ENCODE results near the gene IL17B. TPM values are rescaled to one million over a fixed set of nuclear protein-coding genes. Genes with fewer than 3 reads are reported as not detected.

Gene IL17B
- total RNA-seq, 1 experiment from 2014 or later: not detected

DNA sequence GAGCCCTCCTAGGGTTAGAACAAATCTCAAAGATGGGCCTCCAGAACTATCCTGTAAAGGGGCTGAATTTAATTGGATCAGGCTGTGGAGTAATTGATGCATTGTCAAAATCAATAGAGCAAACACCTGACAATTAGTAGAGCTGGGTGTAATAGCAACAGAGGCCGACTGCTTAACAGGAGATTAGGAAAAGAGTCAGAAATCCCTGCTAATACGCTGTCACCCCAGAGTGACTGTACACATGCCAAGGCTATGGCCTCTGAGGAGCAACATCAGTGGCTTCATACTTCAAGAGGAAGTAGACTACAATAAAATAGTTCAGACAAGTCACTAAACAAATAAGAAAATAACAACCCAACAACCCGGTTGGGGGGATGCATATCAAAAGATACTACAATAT lies 52.5 kb downstream of the IL17B start:
- no peaks in the 10 kb centered on the region for H3K9me3 ChIP-seq (ENCODE audit: control insufficient read depth, low read depth, low read length)
- no peak overlapping the region for H3K23ac ChIP-seq (ENCODE audit: insufficient read length, low read depth, low read length)
- no peak overlapping the region for H4K5ac ChIP-seq (ENCODE audit: insufficient read length, low read depth, low read length)
- H4K8ac ChIP-seq (replicated peaks; ENCODE audit: insufficient read length, low read depth, low read length): no peak overlapping the region
- no peak for DNase-seq
- no peaks in the 10 kb centered on the region; the same call in 1 of the 2 replicates for H3K27me3 ChIP-seq (ENCODE audit: insufficient read depth, low read length)
- no peak overlapping the region for H2BK5ac ChIP-seq (ENCODE audit: insufficient read length, low read length)
- H3K18ac ChIP-seq (ENCODE audit: insufficient read length, low read depth, low read length): no peak overlapping the region
- no peak overlapping the region for H3K4me3 Mint-ChIP-seq
- 0 out of 2 replicates have a peak overlapping the region, but pooled peaks have one; percentile 39 for H2BK15ac ChIP-seq (ENCODE audit: low read depth, low read length)
- no peak overlapping the region for H2BK120ac ChIP-seq (ENCODE audit: low read depth, low read length, poor library complexity, severe bottlenecking)
- H3K4me2 ChIP-seq (ENCODE audit: insufficient read depth, insufficient read length, low read length): no peak overlapping the region
- no CpG with 5 or more reads among the region's 3 CpGs for WGBS (ENCODE audit: extremely low coverage, insufficient read length, low lambda C conversion rate)
- no peaks in the 10 kb centered on the region for H3K23me2 ChIP-seq (ENCODE audit: insufficient read length, low read depth, low read length, poor library complexity, severe bottlenecking)
- H4K20me1 ChIP-seq (ENCODE audit: control insufficient read depth, insufficient read depth, insufficient read length): no peaks in the 10 kb centered on the region
- no peaks in the 10 kb centered on the region for H3K36me3 Mint-ChIP-seq (ENCODE audit: insufficient read depth in 1 of 3, low read depth in 3 of 3)
- no peak overlapping the region for H3T11ph ChIP-seq (ENCODE audit: low read length)
- H3K9me3 Mint-ChIP-seq: no peaks in the 10 kb centered on the region
- TF ChIP-seq CTCF (conservative IDR thresholded peaks at IDR 0.05): no peak
- H3K56ac ChIP-seq (ENCODE audit: insufficient read length, low read depth, low read length): no peak overlapping the region
- H3K79me2 ChIP-seq (ENCODE audit: insufficient read depth, low read length): no peaks in the 10 kb centered on the region
- no peak overlapping the region for H3K27ac ChIP-seq (ENCODE audit: insufficient read length, low read depth, low read length)
- H4K91ac ChIP-seq (ENCODE audit: insufficient read length, low read depth, low read length): no peak overlapping the region
- no peak overlapping the region for H3K27ac Mint-ChIP-seq
- no peaks in the 10 kb centered on the region for H3K79me1 ChIP-seq (ENCODE audit: insufficient read depth, low read depth, low read length, poor library complexity, severe bottlenecking)
- H3K4ac ChIP-seq (ENCODE audit: low read depth, low read length): no peak overlapping the region
- no peak overlapping the region for H2AK5ac ChIP-seq (ENCODE audit: insufficient read length, low read length)
- no peaks in the 10 kb centered on the region for H3K4me1 ChIP-seq (ENCODE audit: insufficient read depth, low read length)
- peaks cover 1% of the 10 kb centered on the region for H3K27me3 Mint-ChIP-seq (ENCODE audit: low read depth)
- H2BK20ac ChIP-seq (ENCODE audit: low read depth, low read length, poor library complexity, severe bottlenecking): no peak overlapping the region
- H3K4me1 Mint-ChIP-seq: peaks cover 4 to 8% of the 10 kb centered on the region in 2 experiments
- no peak overlapping the region for H3K14ac ChIP-seq (ENCODE audit: insufficient read depth, low read length)
- no peak overlapping the region for H2AFZ ChIP-seq (ENCODE audit: low read length)
- no peak overlapping the region for H2BK12ac ChIP-seq (ENCODE audit: insufficient read length, low read depth, low read length)
- H3K9ac ChIP-seq (ENCODE audit: extremely low read depth, insufficient read length, low read length): no peak overlapping the region

Data from H9 (cell line).